Measurements from ENCODE around the gene MYO5B. TPM values are rescaled to one million over a fixed set of nuclear protein-coding genes. Genes with fewer than 3 reads are reported as not detected.

The MYO5B gene
- total and polyA plus RNA-seq, 9 donors = 0.83 to 3.3 (median 1.3) TPM

DNA sequence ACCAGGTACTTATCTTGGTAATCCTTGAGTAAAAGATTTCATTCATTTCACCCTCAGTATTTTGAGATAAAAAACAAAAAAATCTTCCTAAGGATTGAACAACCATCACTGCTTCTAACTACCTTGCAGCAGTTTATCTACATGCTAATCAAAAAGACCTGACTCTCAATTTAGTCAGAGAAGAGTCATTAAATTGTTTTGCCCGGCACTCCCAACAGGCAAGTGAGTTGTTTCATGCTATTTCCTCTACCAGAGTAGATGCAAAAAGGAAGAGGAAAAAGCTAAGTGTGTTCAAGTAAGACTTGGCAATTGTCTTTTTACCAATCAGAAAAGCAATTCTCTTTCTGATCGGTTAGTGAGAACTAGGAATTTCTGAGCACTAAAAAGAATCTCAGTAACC is 39.5 kb downstream of the MYO5B start:
- H3K36me3 ChIP-seq (ENCODE audit: control insufficient read depth, insufficient read depth, low read length) = no peaks in the 10 kb centered on the region
- H3K27me3 ChIP-seq (ENCODE audit: control insufficient read depth, insufficient read depth, low read length) = no peaks in the 10 kb centered on the region
- H3K4me1 ChIP-seq (ENCODE audit: control insufficient read depth, insufficient read depth, low read length) = no peaks in the 10 kb centered on the region
- H3K9me3 ChIP-seq (replicated peaks; ENCODE audit: control insufficient read depth, low read depth, low read length) = no peaks in the 10 kb centered on the region
- H3K27ac ChIP-seq (ENCODE audit: low read length) = no peak overlapping the region
- DNase-seq = no peak
- H3K4me3 ChIP-seq (ENCODE audit: low read length) = no peak overlapping the region
- no CpG with 5 or more reads among the region's 2 CpGs for WGBS (ENCODE audit: insufficient coverage)

- no CpG with 5 or more reads among the region's 2 CpGs for WGBS (ENCODE audit: insufficient coverage)
- Histone ChIP-seq H3K4me1 (ENCODE audit: control insufficient read depth, insufficient read depth, low read length) (no peaks in the 10 kb centered on the region), H3K4me3 (ENCODE audit: low read length) (no peak overlapping the region), H3K27ac (ENCODE audit: low read length) (no peak overlapping the region), H3K27me3 (ENCODE audit: control insufficient read depth, insufficient read depth, low read length) (no peaks in the 10 kb centered on the region), H3K9me3 (replicated peaks; ENCODE audit: control insufficient read depth, low read depth, low read length) (no peaks in the 10 kb centered on the region), H3K36me3 (ENCODE audit: control insufficient read depth, insufficient read depth, low read length) (no peaks in the 10 kb centered on the region)
- no peak for DNase-seq
Measured at GRCh38 chr18:50154420-50154819, 40.5 kb downstream of the MYO5B start.

- Histone ChIP-seq H3K27me3 (ENCODE audit: control insufficient read depth, insufficient read depth, low read length) (no peaks in the 10 kb centered on the region), H3K27ac (ENCODE audit: low read length) (no peak overlapping the region), H3K36me3 (ENCODE audit: control insufficient read depth, insufficient read depth, low read length) (no peaks in the 10 kb centered on the region), H3K4me1 (ENCODE audit: control insufficient read depth, insufficient read depth, low read length) (no peaks in the 10 kb centered on the region), H3K9me3 (replicated peaks; ENCODE audit: control insufficient read depth, low read depth, low read length) (no peaks in the 10 kb centered on the region), H3K4me3 (ENCODE audit: low read length) (no peak overlapping the region)
- no CpG with 5 or more reads among the region's 2 CpGs for WGBS (ENCODE audit: insufficient coverage)
- DNase-seq = no peak
Measured at GRCh38 chr18:50152900-50153299, 42.0 kb downstream of the MYO5B start.

- Histone ChIP-seq H3K4me3 (ENCODE audit: low read length) (no peak overlapping the region), H3K27ac (ENCODE audit: low read length) (no peak overlapping the region), H3K4me1 (ENCODE audit: control insufficient read depth, insufficient read depth, low read length) (no peaks in the 10 kb centered on the region), H3K9me3 (replicated peaks; ENCODE audit: control insufficient read depth, low read depth, low read length) (peaks cover 2% of the 10 kb centered on the region), H3K27me3 (ENCODE audit: control insufficient read depth, insufficient read depth, low read length) (no peaks in the 10 kb centered on the region), H3K36me3 (ENCODE audit: control insufficient read depth, insufficient read depth, low read length) (no peaks in the 10 kb centered on the region)
- WGBS (ENCODE audit: insufficient coverage) = no CpG with 5 or more reads among the region's 8 CpGs
- DNase-seq = no peak
Measured at GRCh38 chr18:50151926-50152325, 43.0 kb downstream of the MYO5B start.

- Histone ChIP-seq H3K4me1 (ENCODE audit: control insufficient read depth, insufficient read depth, low read length) (no peaks in the 10 kb centered on the region), H3K36me3 (ENCODE audit: control insufficient read depth, insufficient read depth, low read length) (no peaks in the 10 kb centered on the region), H3K9me3 (replicated peaks; ENCODE audit: control insufficient read depth, low read depth, low read length) (peaks cover 2% of the 10 kb centered on the region), H3K27me3 (ENCODE audit: control insufficient read depth, insufficient read depth, low read length) (no peaks in the 10 kb centered on the region), H3K4me3 (ENCODE audit: low read length) (no peak overlapping the region), H3K27ac (ENCODE audit: low read length) (no peak overlapping the region)
- DNase-seq = no peak
Measured at GRCh38 chr18:50144540-50144939, 50.4 kb downstream of the MYO5B start.

DNA sequence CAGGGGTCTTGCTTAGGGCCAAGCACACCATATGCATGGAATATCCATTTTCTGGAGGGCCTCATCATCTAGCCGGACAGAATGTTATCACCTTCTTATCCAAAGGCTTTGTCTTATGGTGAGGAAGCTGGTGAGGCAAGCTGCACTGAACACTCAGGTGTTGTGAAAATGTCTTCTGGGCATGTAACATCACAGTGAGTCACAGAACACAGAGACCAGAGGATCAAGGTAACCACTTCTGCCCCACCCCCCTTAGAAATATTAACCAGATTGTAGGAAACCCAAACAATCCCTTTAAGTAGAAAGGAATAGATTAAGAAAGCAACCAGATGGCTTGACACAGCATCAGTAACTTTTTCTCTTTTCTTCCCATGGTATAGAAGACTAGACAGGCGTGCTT is 51.1 kb downstream of the MYO5B start:
- WGBS (ENCODE audit: insufficient coverage) = 83% methylated on average over 1 of the region's 2 CpGs

GRCh38 chr18:50143294-50143693 is 51.7 kb downstream of the MYO5B start:
- H3K4me3 ChIP-seq (ENCODE audit: low read length) = no peak overlapping the region
- H3K27me3 ChIP-seq (ENCODE audit: control insufficient read depth, insufficient read depth, low read length) = no peaks in the 10 kb centered on the region
- DNase-seq = no peak
- no peak overlapping the region for H3K27ac ChIP-seq (ENCODE audit: low read length)
- WGBS (ENCODE audit: insufficient coverage) = no CpG with 5 or more reads among the region's 3 CpGs
- H3K9me3 ChIP-seq (replicated peaks; ENCODE audit: control insufficient read depth, low read depth, low read length) = peaks cover 2% of the 10 kb centered on the region
- H3K36me3 ChIP-seq (ENCODE audit: control insufficient read depth, insufficient read depth, low read length) = no peaks in the 10 kb centered on the region
- no peaks in the 10 kb centered on the region for H3K4me1 ChIP-seq (ENCODE audit: control insufficient read depth, insufficient read depth, low read length)

More for the DNA sequence above, 51.1 kb downstream of the MYO5B start:
- H3K9me3 ChIP-seq (replicated peaks; ENCODE audit: control insufficient read depth, low read depth, low read length) = peaks cover 2% of the 10 kb centered on the region
- no peaks in the 10 kb centered on the region for H3K36me3 ChIP-seq (ENCODE audit: control insufficient read depth, insufficient read depth, low read length)
- H3K27me3 ChIP-seq (ENCODE audit: control insufficient read depth, insufficient read depth, low read length) = no peaks in the 10 kb centered on the region
- no peaks in the 10 kb centered on the region for H3K4me1 ChIP-seq (ENCODE audit: control insufficient read depth, insufficient read depth, low read length)
- DNase-seq = no peak
- no peak overlapping the region for H3K4me3 ChIP-seq (ENCODE audit: low read length)
- no peak overlapping the region for H3K27ac ChIP-seq (ENCODE audit: low read length)

- Histone ChIP-seq H3K4me3 (ENCODE audit: low read length) (no peak overlapping the region), H3K27me3 (ENCODE audit: control insufficient read depth, insufficient read depth, low read length) (no peaks in the 10 kb centered on the region), H3K9me3 (replicated peaks; ENCODE audit: control insufficient read depth, low read depth, low read length) (peaks cover 1% of the 10 kb centered on the region), H3K27ac (ENCODE audit: low read length) (no peak overlapping the region), H3K4me1 (ENCODE audit: control insufficient read depth, insufficient read depth, low read length) (no peaks in the 10 kb centered on the region), H3K36me3 (ENCODE audit: control insufficient read depth, insufficient read depth, low read length) (no peaks in the 10 kb centered on the region)
- WGBS (ENCODE audit: insufficient coverage) = no CpG with 5 or more reads among the region's 6 CpGs
- DNase-seq = no peak
Measured at GRCh38 chr18:50142441-50143120, 52.4 kb downstream of the MYO5B start.

- no peaks in the 10 kb centered on the region for H3K36me3 ChIP-seq (ENCODE audit: control insufficient read depth, insufficient read depth, low read length)
- no peaks in the 10 kb centered on the region for H3K9me3 ChIP-seq (replicated peaks; ENCODE audit: control insufficient read depth, low read depth, low read length)
- no peak overlapping the region for H3K4me3 ChIP-seq (ENCODE audit: low read length)
- DNase-seq = no peak
- H3K27ac ChIP-seq (ENCODE audit: low read length) = no peak overlapping the region
- WGBS (ENCODE audit: insufficient coverage) = 100% methylated on average over 1 of the region's 4 CpGs
- peaks cover 2% of the 10 kb centered on the region for H3K27me3 ChIP-seq (ENCODE audit: control insufficient read depth, insufficient read depth, low read length)
- H3K4me1 ChIP-seq (ENCODE audit: control insufficient read depth, insufficient read depth, low read length) = no peaks in the 10 kb centered on the region
Measured at GRCh38 chr18:50138181-50139064, 56.5 kb downstream of the MYO5B start.

DNA sequence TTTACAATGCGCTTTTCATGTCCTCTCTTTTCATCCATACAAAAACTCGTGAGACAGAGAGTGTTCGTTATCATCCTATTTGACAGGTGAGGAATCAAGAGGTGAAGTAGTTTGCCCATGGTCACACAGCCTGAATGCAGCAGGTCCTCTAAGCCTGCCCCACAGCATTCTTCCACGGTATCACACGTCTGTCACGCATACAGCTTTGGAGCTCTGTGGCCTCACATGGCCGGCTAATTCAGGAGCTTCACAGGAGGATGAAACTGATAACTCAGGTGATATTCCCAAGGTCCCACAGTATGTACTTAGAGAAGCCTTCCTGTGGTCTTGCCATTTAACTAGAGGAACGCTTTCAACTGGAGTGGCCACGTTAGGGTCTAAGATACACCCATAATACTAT is 59.0 kb downstream of the MYO5B start:
- no peaks in the 10 kb centered on the region for H3K36me3 ChIP-seq (ENCODE audit: control insufficient read depth, insufficient read depth, low read length)
- 81% methylated on average over 3 of the region's 9 CpGs for WGBS (ENCODE audit: insufficient coverage)
- no peak for DNase-seq
- no peaks in the 10 kb centered on the region for H3K4me1 ChIP-seq (ENCODE audit: control insufficient read depth, insufficient read depth, low read length)
- H3K27me3 ChIP-seq (ENCODE audit: control insufficient read depth, insufficient read depth, low read length) = peaks cover 2% of the 10 kb centered on the region
- H3K4me3 ChIP-seq (ENCODE audit: low read length) = no peak overlapping the region
- H3K27ac ChIP-seq (ENCODE audit: low read length) = no peak overlapping the region
- no peaks in the 10 kb centered on the region for H3K9me3 ChIP-seq (replicated peaks; ENCODE audit: control insufficient read depth, low read depth, low read length)

Measured in muscle of leg (tissue), 11 donors.